GM12874 (cell line): ENCODE measurements around the gene GFAP.

Source experiments
- CTCF ChIP-seq: IDR thresholded peaks from 2 replicates; pipeline ENCODE4 v1.5.1; 2011; ENCODE audit warnings: low read depth, mild to moderate bottlenecking, control low read depth, low read length, moderate library complexity; ENCODE audit not compliant: insufficient read depth

The GFAP gene

GRCh38 chr17:44906010-44906646, 9.2 kb downstream of the GFAP start:
- no peak for TF ChIP-seq CTCF

DNA sequence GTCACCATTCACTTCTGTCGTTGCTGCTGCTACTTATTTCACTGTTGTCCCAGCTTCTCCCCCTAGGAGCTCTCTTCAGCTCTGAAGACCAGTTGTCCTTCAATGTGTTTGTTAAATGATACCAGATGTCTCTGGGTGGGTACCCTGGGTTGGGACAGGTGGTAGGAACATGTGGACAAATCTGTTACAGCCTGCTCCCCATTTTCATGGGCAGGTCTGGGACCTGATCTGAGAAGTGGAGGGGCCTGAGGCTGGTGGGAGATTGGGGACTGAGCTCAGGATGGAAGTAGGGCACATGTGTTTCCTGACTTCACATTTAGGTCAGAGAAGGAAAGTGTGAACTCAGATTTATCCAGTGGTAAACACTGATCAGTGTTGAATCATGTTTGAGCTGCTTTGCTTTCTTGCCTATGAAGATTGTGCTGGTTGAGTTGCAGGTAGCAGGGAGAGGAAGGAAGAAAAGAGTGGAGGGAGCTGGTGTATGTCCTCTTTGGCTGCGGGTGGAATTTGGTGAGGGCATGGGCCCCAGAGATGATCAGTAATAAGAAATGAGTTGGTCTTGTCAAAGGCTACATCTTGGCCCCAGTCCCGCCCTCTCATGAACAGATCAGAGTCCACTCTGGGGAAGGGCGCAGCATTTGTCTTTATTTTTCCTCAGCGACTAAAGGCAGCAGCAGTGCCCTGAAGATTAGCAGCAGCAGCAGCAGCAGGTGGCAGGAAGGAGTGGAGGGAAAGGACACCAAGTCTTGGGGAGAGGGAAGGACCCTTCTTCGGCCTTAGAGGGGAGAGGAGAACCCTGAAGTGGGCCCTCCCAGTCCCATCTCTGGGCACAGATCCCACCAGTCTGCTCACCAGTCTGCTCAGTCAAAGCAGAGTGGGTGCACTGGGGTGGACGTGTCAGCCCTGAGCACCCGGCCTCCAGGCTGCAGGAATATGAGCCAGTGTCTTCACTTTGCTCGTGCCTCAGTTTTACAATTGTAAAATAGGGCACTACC, 10.0 kb downstream of the GFAP start:
- no peak for TF ChIP-seq CTCF

DNA sequence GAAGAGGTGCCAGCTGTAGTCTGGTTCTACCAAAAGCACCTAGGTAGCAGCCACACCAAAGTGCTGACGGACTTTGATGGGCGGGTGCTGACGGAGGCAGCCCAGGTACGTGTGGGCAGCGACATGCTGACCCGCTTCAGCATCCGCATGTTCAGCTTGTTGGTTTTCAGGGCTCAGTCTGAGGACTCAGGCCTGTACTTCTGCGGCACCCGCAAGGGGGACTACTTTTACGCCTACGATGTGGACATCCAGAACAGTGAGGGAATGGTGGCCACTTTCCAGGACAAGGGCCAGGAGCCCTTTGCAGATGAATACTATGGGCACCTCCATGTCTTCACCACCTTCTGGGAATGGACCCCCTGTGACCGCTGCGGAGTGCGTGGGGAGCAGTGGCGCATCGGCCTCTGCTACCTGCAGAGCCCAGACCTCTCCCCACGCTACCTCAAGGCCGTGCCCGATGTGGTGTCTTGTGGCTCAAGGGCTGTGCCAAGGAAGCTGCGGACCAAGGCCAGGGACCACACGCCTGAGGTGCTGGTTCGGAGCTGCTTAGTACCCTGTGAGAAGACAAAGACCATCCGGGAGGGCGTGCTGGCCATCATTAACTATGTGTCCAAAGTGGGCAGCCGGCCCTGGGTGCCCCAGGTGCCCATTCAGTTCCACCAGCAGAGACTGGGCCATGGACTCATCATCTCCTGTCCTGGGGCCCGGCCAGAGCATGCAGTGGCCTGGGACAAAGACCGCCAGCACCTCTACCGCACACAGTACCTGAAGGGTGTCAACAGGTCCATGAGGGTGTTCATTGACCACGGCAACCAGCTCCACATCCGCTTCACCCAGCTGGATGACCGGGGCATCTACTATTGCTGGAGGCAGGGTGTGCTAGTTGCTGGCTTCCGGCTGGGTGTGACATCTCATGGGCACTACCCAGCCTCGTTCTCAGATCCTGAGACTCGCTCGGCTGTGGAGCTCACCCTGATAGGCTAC, 11.0 kb downstream of the GFAP start:
- no peak for TF ChIP-seq CTCF

GRCh38 chr17:44903012-44903685, 12.2 kb downstream of the GFAP start:
- TF ChIP-seq CTCF: no peak

- TF ChIP-seq CTCF: no peak
Measured at GRCh38 chr17:44902135-44902760, 13.1 kb downstream of the GFAP start.

DNA sequence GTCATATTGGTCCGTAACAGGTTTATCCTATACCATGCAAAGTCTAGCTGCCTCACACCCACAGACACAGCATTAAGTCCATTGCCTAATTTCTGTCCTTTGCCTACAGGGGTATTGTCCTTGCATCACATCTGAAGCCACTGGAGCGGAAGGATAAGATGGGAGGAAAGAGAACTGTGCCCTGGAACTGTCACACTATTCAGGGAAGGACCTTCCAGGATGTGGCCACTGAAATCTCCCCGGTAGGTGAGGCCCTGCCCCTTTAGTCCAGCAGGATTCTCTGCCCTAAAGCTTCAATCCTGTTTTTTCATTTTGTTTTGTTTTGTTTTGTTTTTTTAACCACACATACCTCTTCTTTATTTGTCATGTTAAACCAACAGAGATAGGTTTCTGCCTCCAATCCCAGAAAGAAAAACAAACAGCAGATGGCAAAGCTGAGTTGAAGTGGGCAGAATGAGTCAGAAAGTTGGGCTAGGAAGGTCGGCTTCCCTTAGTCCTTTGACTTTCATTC, 13.8 kb downstream of the GFAP start:
- no peak for TF ChIP-seq CTCF
